SJCRH30 (cell line): ENCODE data around the gene SMAD9. TPM values are rescaled to one million over a fixed set of nuclear protein-coding genes. Genes with fewer than 3 reads are reported as not detected.
A peak's percentile ranks its signal among the peaks of the same experiment; 100 is the strongest.

ENCODE experiments used
- DNase-seq, 2 experiments: peaks; one replicate each; pipeline ENCODE4 v3.0.0-alpha.2; 2015 to 2020
- H3K27ac ChIP-seq: fragments of 250-450 bp; sonication (Bioruptor Pico); 2 replicates; pipeline ENCODE4 v1.5.1; 2020; ENCODE audit warnings: mild to moderate bottlenecking, moderate library complexity
- H3K27me3 ChIP-seq: fragments of 250-450 bp; sonication (Bioruptor Pico); 2 replicates; pipeline ENCODE4 v1.5.1; 2020; ENCODE audit warnings: mild to moderate bottlenecking, moderate library complexity
- H3K36me3 ChIP-seq: fragments of 250-450 bp; sonication (Bioruptor Pico); 2 replicates; pipeline ENCODE4 v1.5.1; 2020; ENCODE audit warnings: mild to moderate bottlenecking, moderate library complexity
- H3K4me1 ChIP-seq: fragments of 250-450 bp; sonication (Bioruptor Pico); 2 replicates; pipeline ENCODE4 v1.5.1; 2020; ENCODE audit warnings: mild to moderate bottlenecking, moderate library complexity
- H3K4me3 ChIP-seq: fragments of 250-450 bp; sonication (Bioruptor Pico); 2 replicates; pipeline ENCODE4 v1.5.1; 2020; ENCODE audit warnings: mild to moderate bottlenecking, moderate library complexity
- H3K9me3 ChIP-seq: fragments of 250-450 bp; sonication (Bioruptor Pico); replicated peaks from 2 replicates; pipeline ENCODE4 v1.5.1; 2020; ENCODE audit warnings: mild to moderate bottlenecking, moderate library complexity
- total RNA-seq: library from RNA; depleted of rRNA; stranded (reverse); fragments of >200 nt; shearing (Covaris generic); gene quantifications from 2 replicates; pipeline ENCODE4 v1.2.3, GENCODE V29; 2014

SMAD9 gene
- total RNA-seq, 1 experiment from 2014 or later = 17.8 TPM

DNA sequence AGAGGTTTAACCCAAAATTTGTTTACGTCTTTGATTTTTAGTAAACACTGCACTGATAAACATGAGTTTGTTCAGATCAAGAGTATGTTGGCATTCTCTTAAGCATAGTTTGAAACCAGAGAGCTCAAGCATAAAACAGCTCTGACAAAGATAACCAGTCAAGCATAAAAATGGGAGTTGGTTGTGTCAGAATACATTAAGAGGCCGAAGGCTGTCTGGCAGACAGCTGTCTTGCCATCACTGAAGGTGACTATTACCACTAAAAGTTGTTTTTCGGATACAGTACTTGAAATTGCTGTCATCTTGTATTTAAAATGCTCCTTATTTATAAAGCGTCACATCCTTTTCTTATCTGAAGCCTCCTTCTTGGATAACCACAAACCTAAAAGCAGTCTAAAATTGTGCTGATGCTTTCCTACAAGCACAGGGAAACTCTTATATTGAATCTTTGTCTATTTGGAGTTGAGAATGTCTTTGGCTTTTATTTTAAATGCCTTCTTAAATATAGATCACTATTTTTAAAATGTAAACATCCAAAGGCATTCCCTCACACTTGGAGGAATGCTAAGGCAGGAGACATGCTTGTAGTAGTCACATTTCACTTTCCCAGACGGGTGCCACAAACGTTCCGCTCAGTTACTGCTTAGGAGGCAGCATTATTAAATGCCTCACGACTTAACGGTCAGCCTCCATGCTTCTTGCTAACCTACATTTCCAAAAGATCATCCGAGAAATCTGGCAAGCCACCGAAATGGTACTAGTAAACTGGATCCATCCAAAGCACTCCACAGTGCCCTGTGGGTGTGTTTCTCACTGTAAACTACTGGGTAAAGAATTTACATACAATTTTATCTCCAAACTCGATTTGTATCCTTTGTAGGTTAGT, 1.5 kb downstream of the SMAD9 start:
- peak; percentile 40 to 66 for DNase-seq
- no peaks in the 10 kb centered on the region for H3K9me3 ChIP-seq
- peak overlapping the region; percentile 73 for H3K27ac ChIP-seq
- H3K36me3 ChIP-seq = no peaks in the 10 kb centered on the region
- peak overlapping the region; percentile 68 for H3K4me3 ChIP-seq
- peaks cover 13% of the 10 kb centered on the region for H3K4me1 ChIP-seq
- H3K27me3 ChIP-seq = no peaks in the 10 kb centered on the region

DNA sequence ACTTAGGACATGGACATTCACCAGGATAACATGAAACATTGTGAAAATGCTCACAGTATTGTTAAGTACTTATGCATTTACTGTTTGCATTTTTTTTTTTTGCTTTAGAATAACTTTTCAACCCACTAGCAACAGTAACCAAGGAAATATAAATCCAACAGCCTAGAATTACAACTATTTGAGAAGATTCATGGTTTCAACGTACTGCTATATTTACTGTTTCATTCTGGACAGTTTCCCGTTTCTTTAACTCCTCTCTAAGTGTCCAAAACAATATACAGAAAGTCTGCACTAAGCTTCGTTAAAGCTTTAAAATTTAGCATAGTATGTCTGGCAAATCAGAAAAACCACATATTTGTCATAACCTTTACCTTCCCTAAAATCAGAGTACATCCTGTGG, 2.7 kb downstream of the SMAD9 start:
- H3K27me3 ChIP-seq = no peaks in the 10 kb centered on the region
- no peak for DNase-seq
- peaks cover 13% of the 10 kb centered on the region for H3K4me1 ChIP-seq
- no peaks in the 10 kb centered on the region for H3K9me3 ChIP-seq
- no peak overlapping the region for H3K4me3 ChIP-seq
- no peaks in the 10 kb centered on the region for H3K36me3 ChIP-seq
- no peak overlapping the region for H3K27ac ChIP-seq

DNA sequence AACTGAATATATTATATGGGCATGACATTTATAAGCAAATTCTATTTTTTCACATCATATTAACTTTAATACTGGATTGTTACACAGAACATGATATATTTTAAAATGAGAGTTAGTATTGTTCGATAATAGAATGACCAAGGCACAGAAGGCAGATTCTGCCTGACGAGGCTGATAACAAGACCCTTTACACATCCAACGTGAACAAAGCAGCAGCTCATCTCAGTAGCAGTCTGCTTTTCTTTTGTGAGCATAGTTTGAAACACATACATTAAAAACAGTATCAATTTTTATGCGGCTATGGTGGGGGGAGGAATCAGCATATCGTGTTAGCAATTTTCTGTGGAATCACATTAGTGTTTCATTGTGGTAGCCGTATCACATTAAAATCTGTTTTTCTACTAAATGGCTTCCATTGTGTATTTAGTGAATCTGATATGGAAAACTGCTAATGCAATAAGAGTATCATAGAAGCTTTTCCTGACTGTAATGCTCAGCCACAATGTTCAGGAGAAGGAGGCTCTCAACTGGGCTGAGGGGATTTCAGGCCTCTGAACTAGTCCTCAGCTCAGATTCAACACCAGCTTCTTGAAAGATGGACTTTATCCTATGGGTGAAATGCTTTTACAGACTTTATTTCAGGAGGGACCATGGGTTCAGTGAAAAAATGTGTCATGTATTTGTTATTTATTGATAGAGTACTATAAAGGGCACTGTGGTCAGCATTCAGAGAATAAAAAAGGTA, 4.0 kb downstream of the SMAD9 start:
- Histone ChIP-seq H3K9me3 (no peaks in the 10 kb centered on the region), H3K36me3 (no peaks in the 10 kb centered on the region), H3K4me3 (no peak overlapping the region), H3K27me3 (no peaks in the 10 kb centered on the region), H3K27ac (no peak overlapping the region), H3K4me1 (peaks cover 13% of the 10 kb centered on the region)
- DNase-seq = no peak

DNA sequence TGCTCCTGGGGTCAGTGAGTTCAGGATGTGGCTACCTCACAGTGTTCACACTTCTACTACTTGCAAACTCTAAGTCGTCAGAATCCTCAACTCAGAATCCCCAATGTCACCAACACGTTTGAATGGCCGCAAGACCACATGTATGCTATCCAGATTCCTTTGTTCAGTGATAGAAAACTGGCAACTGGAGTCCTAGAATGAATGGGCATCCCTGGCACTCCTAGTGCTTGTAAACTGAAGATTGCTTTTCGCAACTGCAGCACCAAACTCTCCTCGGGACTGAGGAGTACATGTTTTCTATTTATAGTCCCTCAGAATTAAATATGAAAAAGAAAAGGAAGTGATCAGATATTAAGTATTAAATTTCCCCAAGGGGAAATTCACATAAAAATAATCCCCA, 4.9 kb downstream of the SMAD9 start:
- DNase-seq = no peak
- no peaks in the 10 kb centered on the region for H3K36me3 ChIP-seq
- H3K27me3 ChIP-seq = no peaks in the 10 kb centered on the region
- peaks cover 14% of the 10 kb centered on the region for H3K4me1 ChIP-seq
- no peaks in the 10 kb centered on the region for H3K9me3 ChIP-seq
- H3K27ac ChIP-seq = no peak overlapping the region
- H3K4me3 ChIP-seq = no peak overlapping the region

DNA sequence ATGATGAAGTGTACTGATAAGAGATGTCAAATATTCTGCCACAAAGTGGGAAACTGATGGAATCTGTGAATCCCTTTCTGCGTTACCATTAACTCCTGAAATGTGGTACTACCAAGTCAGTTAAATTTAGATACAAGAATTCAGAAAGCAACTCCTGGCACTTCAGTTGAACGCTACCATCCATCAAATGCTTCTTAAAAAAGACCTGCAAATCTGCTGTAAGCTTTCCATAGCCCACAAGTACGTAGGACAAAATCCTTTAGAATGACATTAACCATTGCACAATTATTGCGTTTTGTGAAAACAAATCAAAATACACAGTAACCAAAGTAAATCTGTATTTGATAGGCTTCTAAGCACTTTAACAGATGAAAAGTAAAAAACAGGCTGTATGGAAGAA, 5.4 kb downstream of the SMAD9 start:
- H3K9me3 ChIP-seq = no peaks in the 10 kb centered on the region
- H3K27me3 ChIP-seq = no peaks in the 10 kb centered on the region
- H3K4me1 ChIP-seq = peaks cover 14% of the 10 kb centered on the region
- DNase-seq = no peak
- H3K36me3 ChIP-seq = no peaks in the 10 kb centered on the region
- H3K4me3 ChIP-seq = no peak overlapping the region
- H3K27ac ChIP-seq = no peak overlapping the region

DNA sequence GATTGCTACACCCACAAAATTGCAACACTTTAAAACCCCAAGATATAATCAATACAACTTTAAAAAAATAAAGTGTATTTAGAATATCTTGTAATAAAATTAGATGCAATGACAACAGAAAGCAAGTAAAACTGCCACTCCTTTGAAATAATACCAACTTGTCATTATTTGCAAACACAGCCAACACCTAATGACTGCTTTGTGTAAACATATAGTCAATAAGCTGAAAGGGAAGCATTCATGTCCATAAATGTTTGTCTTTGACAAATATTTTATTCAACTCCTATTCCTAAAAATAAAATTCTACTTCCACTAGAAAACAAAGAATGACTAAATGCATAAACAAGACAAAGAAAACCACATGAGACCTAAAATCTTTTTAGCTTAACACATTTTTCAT, 6.6 kb downstream of the SMAD9 start:
- H3K4me1 ChIP-seq = peaks cover 14% of the 10 kb centered on the region
- no peaks in the 10 kb centered on the region for H3K27me3 ChIP-seq
- no peak overlapping the region for H3K4me3 ChIP-seq
- no peaks in the 10 kb centered on the region for H3K9me3 ChIP-seq
- no peak for DNase-seq
- H3K36me3 ChIP-seq = no peaks in the 10 kb centered on the region
- no peak overlapping the region for H3K27ac ChIP-seq

DNA sequence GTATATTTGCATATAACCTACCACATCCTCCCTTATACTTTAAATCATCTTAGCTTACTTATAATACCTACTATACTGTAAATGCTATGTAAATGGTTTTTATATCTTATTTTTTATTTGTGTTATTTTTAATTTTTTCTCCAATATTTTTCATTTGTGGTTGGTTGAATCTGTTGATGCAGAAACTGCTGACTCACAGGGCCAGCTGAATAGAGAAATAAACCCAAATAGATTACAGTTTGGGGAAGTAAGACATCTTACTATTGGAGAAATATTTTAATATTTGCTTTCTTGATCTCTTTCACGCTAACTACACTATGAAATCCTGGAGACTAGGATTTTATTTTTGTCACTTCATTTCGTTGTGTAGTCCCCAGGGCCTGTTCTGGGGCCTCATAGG, 7.1 kb downstream of the SMAD9 start:
- Histone ChIP-seq H3K27ac (no peak overlapping the region), H3K9me3 (no peaks in the 10 kb centered on the region), H3K4me3 (no peak overlapping the region), H3K4me1 (peaks cover 17% of the 10 kb centered on the region), H3K27me3 (no peaks in the 10 kb centered on the region), H3K36me3 (no peaks in the 10 kb centered on the region)
- no peak for DNase-seq

DNA sequence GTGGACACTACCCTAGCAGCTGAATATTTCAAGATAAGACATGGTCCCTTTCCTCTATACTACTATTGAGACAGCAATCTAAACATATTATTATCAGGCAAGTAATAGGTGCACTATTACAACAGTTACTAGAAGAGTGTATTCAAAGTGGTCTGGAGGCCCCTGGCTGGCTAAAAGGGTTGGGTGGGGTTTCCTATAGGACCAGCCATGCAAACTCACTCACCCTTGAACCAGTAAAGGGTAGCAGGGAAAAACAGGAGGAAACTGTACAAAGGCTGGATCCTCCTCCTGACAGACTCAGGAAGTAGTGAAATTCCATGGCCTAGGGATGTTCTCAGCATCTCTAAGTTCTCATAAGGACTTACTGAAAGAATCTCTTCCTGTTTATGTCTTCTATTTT, 7.7 kb downstream of the SMAD9 start:
- no peak for DNase-seq
- Histone ChIP-seq H3K4me3 (no peak overlapping the region), H3K27ac (no peak overlapping the region), H3K9me3 (no peaks in the 10 kb centered on the region), H3K4me1 (peaks cover 11% of the 10 kb centered on the region), H3K27me3 (no peaks in the 10 kb centered on the region), H3K36me3 (no peaks in the 10 kb centered on the region)

DNA sequence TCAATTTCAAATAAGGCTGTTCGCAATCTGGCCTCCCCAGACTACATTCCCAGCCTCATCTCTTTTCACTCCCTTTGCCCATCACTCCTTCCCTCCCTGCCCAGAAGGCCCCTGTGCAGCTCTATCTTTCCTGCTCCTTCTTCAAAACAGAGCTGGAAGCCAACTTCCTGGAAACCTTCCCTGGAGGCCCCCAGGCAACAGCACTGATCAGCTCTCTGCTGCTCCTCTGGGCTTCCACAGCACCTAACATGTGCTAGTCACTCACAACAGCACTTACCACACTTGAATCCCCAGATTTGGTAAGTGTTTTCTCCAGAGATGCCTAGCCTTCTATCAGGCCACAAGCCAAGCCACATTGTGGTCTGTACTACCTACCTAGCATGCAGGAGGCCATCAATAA, 9.5 kb downstream of the SMAD9 start:
- Histone ChIP-seq H3K27me3 (no peaks in the 10 kb centered on the region), H3K4me1 (peaks cover 9% of the 10 kb centered on the region), H3K36me3 (peaks cover 3% of the 10 kb centered on the region; the same call in 1 of the 2 replicates), H3K27ac (0 out of 2 replicates have a peak overlapping the region, but pooled peaks have one; percentile 2), H3K9me3 (no peaks in the 10 kb centered on the region), H3K4me3 (no peak overlapping the region)
- peak in 1 of 2 experiments; percentile 43 for DNase-seq

DNA sequence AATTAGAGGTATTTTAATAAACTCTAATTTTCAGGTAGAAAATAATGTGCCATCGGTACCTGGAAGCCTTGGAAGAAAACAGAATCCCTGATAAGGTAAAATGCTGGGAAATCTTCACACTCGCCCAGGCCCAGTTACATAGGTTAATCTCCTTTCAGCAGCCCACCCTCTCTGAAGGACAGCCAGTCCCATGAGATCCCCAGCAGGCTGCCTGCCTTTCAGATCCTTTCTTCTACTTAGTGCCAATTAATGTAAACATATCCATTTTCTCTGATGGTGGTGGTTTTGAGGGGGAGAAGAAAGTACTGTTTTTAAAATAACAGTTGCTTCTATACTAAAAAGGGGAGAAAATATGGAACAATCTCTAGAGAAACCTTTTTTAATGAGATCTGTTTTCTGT, 12.2 kb downstream of the SMAD9 start:
- Histone ChIP-seq H3K36me3 (peaks cover 3% of the 10 kb centered on the region; the same call in 1 of the 2 replicates), H3K4me3 (no peak overlapping the region), H3K9me3 (no peaks in the 10 kb centered on the region), H3K4me1 (peaks cover 15% of the 10 kb centered on the region), H3K27ac (no peak overlapping the region), H3K27me3 (no peaks in the 10 kb centered on the region)
- DNase-seq = no peak

DNA sequence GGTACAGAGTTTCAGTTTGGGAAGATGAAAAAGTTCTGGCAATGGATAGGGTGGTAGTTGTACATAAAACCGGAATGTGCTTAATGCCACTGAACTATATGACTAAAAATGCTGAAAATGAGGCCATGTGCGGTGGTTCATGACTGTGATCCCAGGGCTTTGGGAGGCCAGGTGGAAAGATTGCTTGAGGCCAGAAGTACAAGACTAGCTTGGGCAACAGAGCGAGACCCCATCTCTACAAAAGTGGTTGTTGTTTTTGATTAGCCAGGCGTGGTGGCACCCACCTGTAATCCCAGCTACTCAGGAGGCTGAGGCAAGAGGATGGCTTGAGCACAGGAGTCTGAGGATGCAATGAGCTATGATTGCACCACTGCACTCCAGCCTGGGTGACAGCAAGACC, 12.8 kb downstream of the SMAD9 start:
- Histone ChIP-seq H3K36me3 (peaks cover 3% of the 10 kb centered on the region; the same call in 1 of the 2 replicates), H3K27me3 (no peaks in the 10 kb centered on the region), H3K9me3 (no peaks in the 10 kb centered on the region), H3K4me3 (no peak overlapping the region), H3K27ac (no peak overlapping the region), H3K4me1 (peaks cover 15% of the 10 kb centered on the region)
- DNase-seq = no peak

DNA sequence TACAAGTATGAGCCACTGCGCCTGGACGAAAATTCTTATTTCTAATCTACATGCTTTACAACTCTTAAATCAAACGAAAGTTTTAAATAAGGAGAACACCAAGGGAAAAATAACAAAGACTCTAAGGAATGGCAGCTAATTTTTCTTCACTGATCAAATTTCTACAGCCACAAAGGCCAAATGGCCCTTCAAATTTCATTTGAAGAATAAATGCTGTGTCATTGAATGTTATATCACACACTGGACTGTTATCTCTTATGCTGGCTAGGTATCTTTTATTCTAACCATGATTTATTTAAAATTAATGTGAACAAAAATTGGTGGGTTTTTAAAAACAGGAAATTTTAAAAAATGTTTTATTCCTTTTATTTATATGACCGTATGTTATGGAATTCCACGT, 14.1 kb downstream of the SMAD9 start:
- H3K27ac ChIP-seq = no peak overlapping the region
- H3K36me3 ChIP-seq = peaks cover 3% of the 10 kb centered on the region; the same call in 1 of the 2 replicates
- H3K9me3 ChIP-seq = no peaks in the 10 kb centered on the region; the same call in 1 of the 2 replicates
- peaks cover 14% of the 10 kb centered on the region for H3K4me1 ChIP-seq
- H3K27me3 ChIP-seq = no peaks in the 10 kb centered on the region
- no peak for DNase-seq
- no peak overlapping the region for H3K4me3 ChIP-seq

DNA sequence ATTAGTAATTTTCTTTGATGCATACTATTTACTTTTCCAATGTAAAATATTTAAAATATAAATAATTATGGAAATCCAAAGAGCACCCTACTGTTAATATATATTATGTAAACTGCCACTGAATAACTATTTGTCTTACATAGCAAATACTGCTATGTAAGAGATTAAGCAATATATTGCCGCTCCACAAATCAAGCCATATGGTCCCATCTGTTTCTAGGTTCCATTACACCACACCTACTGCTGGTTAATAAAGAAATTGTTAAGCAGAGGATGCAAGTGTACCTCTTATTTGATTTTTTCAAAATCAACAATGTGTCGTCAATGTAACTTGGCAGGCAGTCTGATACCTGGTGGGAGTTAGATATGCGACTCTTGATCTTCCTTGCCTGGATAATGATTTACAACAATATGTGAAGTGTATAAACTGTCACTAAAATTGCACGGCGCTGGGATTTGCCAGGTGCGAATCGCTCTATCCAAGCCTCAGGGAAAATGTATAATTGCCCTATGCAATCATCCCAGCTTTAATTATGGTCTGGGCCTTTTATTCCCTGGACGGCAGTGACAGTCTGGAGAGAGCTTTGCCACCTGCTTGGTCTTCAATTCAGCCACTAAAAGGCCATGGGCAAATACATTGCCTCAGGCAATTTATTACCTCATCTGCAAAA, 16.0 kb downstream of the SMAD9 start:
- peaks cover 11% of the 10 kb centered on the region for H3K4me1 ChIP-seq
- H3K4me3 ChIP-seq = no peak overlapping the region
- H3K36me3 ChIP-seq = peaks cover 3% of the 10 kb centered on the region; the same call in 1 of the 2 replicates
- peak; percentile 43 to 68 for DNase-seq
- H3K27me3 ChIP-seq = no peaks in the 10 kb centered on the region
- H3K27ac ChIP-seq = no peak overlapping the region
- H3K9me3 ChIP-seq = peaks cover 10% of the 10 kb centered on the region

DNA sequence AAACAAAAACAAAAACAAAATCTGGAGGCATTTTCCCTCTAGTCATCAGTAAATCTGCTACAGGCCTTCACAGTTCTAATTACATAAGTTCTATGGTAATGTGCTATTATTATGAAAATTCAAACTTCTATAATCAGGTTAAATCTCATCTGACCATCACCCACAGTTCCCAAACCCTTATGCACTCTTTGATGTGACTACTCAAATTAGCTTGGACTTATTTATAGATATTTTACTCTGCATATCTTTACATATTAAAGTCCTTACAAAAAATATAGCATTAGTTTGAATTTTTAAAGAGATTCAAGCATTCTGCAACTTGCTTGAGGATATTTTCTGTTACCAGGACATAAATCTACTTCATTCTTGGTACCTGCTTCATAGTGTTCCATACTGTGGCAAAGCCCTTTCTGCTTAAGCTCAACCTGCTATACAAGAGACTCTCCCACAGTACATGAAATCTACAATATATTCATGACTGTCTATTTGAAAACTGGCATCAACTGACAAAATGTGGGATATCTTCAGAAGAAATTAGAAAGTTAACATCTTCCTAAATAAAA, 22.9 kb downstream of the SMAD9 start:
- Histone ChIP-seq H3K36me3 (no peaks in the 10 kb centered on the region; the same call in 1 of the 2 replicates), H3K27me3 (no peaks in the 10 kb centered on the region), H3K4me1 (no peaks in the 10 kb centered on the region; the same call in 1 of the 2 replicates), H3K4me3 (no peak overlapping the region), H3K9me3 (peaks cover 16% of the 10 kb centered on the region), H3K27ac (no peak overlapping the region)
- DNase-seq = no peak
